Measurements from ENCODE around the gene AKAP1. TPM values are rescaled to one million over a fixed set of nuclear protein-coding genes. Genes with fewer than 3 reads are reported as not detected.

The AKAP1 gene
- total RNA-seq, 5 donors from 2014 or later (not counting 1 experiment from before 2014, with no cell fraction given): 28.9 to 42.5 (median 35.6) TPM

GRCh38 chr17:57135026-57135788 lies 50.2 kb downstream of the AKAP1 start:
- peaks cover 3% of the 10 kb centered on the region in 2 donors for H3K27me3 Mint-ChIP-seq
- ChIA-PET POLR2A (no interaction called here), CTCF (interaction anchor here in 1 of 2 donors (0.6 kb wide), 1 partner anchor 559 kb away, joined by 3 read pairs; no protein-coding TSS in a partner anchor)
- WGBS (ENCODE audit: insufficient coverage): 91% methylated on average over 12 of the region's 13 CpGs
- peaks cover 10 to 16% (median 14%) of the 10 kb centered on the region in 3 donors for H3K4me1 Mint-ChIP-seq
- H3K27ac ChIP-seq (ENCODE audit: low read length): no peak overlapping the region
- peaks cover 4 to 12% of the 10 kb centered on the region in 2 experiments for H3K4me1 ChIP-seq (ENCODE audit: control insufficient read depth in 1 of 2, extremely low read depth in 1 of 2, insufficient read depth in 2 of 2, low read length in 2 of 2)
- no peaks in the 10 kb centered on the region for H3K36me3 Mint-ChIP-seq
- no peaks in the 10 kb centered on the region for H3K9me3 Mint-ChIP-seq
- no peak overlapping the region for H3K27ac Mint-ChIP-seq
- no peaks in the 10 kb centered on the region for H3K9me3 ChIP-seq
- H3K4me3 Mint-ChIP-seq: no peak overlapping the region
- DNase-seq (no peak), ATAC-seq (replicated peaks in 1 of 4) (no peak)
- peaks cover 0 to 14% of the 10 kb centered on the region in 2 experiments for H3K27me3 ChIP-seq (replicated peaks in 1 of 2; ENCODE audit: control insufficient read depth in 2 of 2, extremely low read depth in 1 of 2, insufficient read depth in 2 of 2, low read length in 1 of 2)
- H3K36me3 ChIP-seq (ENCODE audit: control insufficient read depth in 2 of 2, extremely low read depth in 1 of 2, insufficient read depth in 1 of 2, low read length in 1 of 2): no peaks in the 10 kb centered on the region
- H3K4me3 ChIP-seq (ENCODE audit: control insufficient read depth in 1 of 2, extremely low read depth in 1 of 2, low read length in 1 of 2): no peak overlapping the region

GRCh38 chr17:57135789-57136291 lies 50.8 kb downstream of the AKAP1 start:
- no peak overlapping the region for H3K27ac ChIP-seq (ENCODE audit: low read length)
- Mint-ChIP-seq H3K4me3 (no peak overlapping the region), H3K36me3 (no peaks in the 10 kb centered on the region), H3K27ac (no peak overlapping the region), H3K27me3 (peaks cover 2 to 3% of the 10 kb centered on the region in 2 donors), H3K9me3 (no peaks in the 10 kb centered on the region), H3K4me1 (peaks cover 10 to 15% (median 14%) of the 10 kb centered on the region in 3 donors)
- no peak for ATAC-seq (replicated peaks in 1 of 4)
- 26% methylated on average over 13 of the region's 21 CpGs for WGBS (ENCODE audit: insufficient coverage)
- ChIA-PET POLR2A (no interaction called here), CTCF (interaction anchor here in 1 of 2 donors (0.6 kb wide), 1 partner anchor 558 kb away, joined by 3 read pairs; no protein-coding TSS in a partner anchor)
- no peaks in the 10 kb centered on the region for H3K36me3 ChIP-seq (ENCODE audit: control insufficient read depth in 2 of 2, extremely low read depth in 1 of 2, insufficient read depth in 1 of 2, low read length in 1 of 2)
- H3K9me3 ChIP-seq: no peaks in the 10 kb centered on the region
- no peak for DNase-seq
- H3K4me3 ChIP-seq (ENCODE audit: control insufficient read depth in 1 of 2, extremely low read depth in 1 of 2, low read length in 1 of 2): no peak overlapping the region
- H3K27me3 ChIP-seq (replicated peaks in 1 of 2; ENCODE audit: control insufficient read depth in 2 of 2, extremely low read depth in 1 of 2, insufficient read depth in 2 of 2, low read length in 1 of 2): peaks cover 0 to 14% of the 10 kb centered on the region in 2 experiments
- peaks cover 4 to 12% of the 10 kb centered on the region in 2 experiments for H3K4me1 ChIP-seq (ENCODE audit: control insufficient read depth in 1 of 2, extremely low read depth in 1 of 2, insufficient read depth in 2 of 2, low read length in 2 of 2)

GRCh38 chr17:57136355-57136754 lies 51.3 kb downstream of the AKAP1 start:
- H3K4me1 Mint-ChIP-seq: peaks cover 6 to 14% (median 11%) of the 10 kb centered on the region in 3 donors
- peaks cover 2 to 3% of the 10 kb centered on the region in 2 donors for H3K27me3 Mint-ChIP-seq
- no peak overlapping the region for H3K27ac Mint-ChIP-seq

GRCh38 chr17:57138030-57138911 lies 53.2 kb downstream of the AKAP1 start:
- ATAC-seq (replicated peaks in 1 of 4) (no peak), DNase-seq (no peak)
- WGBS (ENCODE audit: insufficient coverage): 83% methylated on average over 9 of the region's 17 CpGs
- ChIA-PET CTCF (no interaction called here), POLR2A (no interaction called here)
- no peaks in the 10 kb centered on the region for H3K36me3 ChIP-seq (ENCODE audit: control insufficient read depth in 2 of 2, extremely low read depth in 1 of 2, insufficient read depth in 1 of 2, low read length in 1 of 2)
- H3K4me1 ChIP-seq (ENCODE audit: control insufficient read depth in 1 of 2, extremely low read depth in 1 of 2, insufficient read depth in 2 of 2, low read length in 2 of 2): peaks cover 4 to 9% of the 10 kb centered on the region in 2 experiments
- no peaks in the 10 kb centered on the region for H3K9me3 ChIP-seq
- peaks cover 0 to 17% of the 10 kb centered on the region in 2 experiments for H3K27me3 ChIP-seq (replicated peaks in 1 of 2; ENCODE audit: control insufficient read depth in 2 of 2, extremely low read depth in 1 of 2, insufficient read depth in 2 of 2, low read length in 1 of 2)
- Mint-ChIP-seq H3K9me3 (no peaks in the 10 kb centered on the region), H3K4me1 (peaks cover 6 to 14% (median 11%) of the 10 kb centered on the region in 3 donors), H3K27me3 (peaks cover 3% of the 10 kb centered on the region in 2 donors), H3K36me3 (no peaks in the 10 kb centered on the region), H3K4me3 (no peak overlapping the region), H3K27ac (no peak overlapping the region)
- no peak overlapping the region for H3K4me3 ChIP-seq (ENCODE audit: control insufficient read depth in 1 of 2, extremely low read depth in 1 of 2, low read length in 1 of 2)
- H3K27ac ChIP-seq (ENCODE audit: low read length): no peak overlapping the region

More at GRCh38 chr17:57136355-57136754, 51.3 kb downstream of the AKAP1 start:
- CTCF ChIA-PET: no interaction called here
- no peaks in the 10 kb centered on the region for H3K9me3 ChIP-seq
- peak overlapping the region in 1 of 3 donors; percentile 7 for H3K4me3 Mint-ChIP-seq
- H3K27me3 ChIP-seq (replicated peaks in 1 of 2; ENCODE audit: control insufficient read depth in 2 of 2, extremely low read depth in 1 of 2, insufficient read depth in 2 of 2, low read length in 1 of 2): peaks cover 0 to 15% of the 10 kb centered on the region in 2 experiments
- H3K36me3 ChIP-seq (ENCODE audit: control insufficient read depth in 2 of 2, extremely low read depth in 1 of 2, insufficient read depth in 1 of 2, low read length in 1 of 2): no peaks in the 10 kb centered on the region
- 60% methylated on average over 13 of the region's 13 CpGs for WGBS (ENCODE audit: insufficient coverage)
- H3K27ac ChIP-seq (ENCODE audit: low read length): no peak overlapping the region
- ATAC-seq (replicated peaks in 1 of 4) (no peak), DNase-seq (no peak)
- H3K9me3 Mint-ChIP-seq: no peaks in the 10 kb centered on the region
- H3K36me3 Mint-ChIP-seq: no peaks in the 10 kb centered on the region
- H3K4me1 ChIP-seq (ENCODE audit: control insufficient read depth in 1 of 2, extremely low read depth in 1 of 2, insufficient read depth in 2 of 2, low read length in 2 of 2): peaks cover 4 to 9% of the 10 kb centered on the region in 2 experiments
- POLR2A ChIA-PET: no interaction called here
- H3K4me3 ChIP-seq (ENCODE audit: control insufficient read depth in 1 of 2, extremely low read depth in 1 of 2, low read length in 1 of 2): no peak overlapping the region

GRCh38 chr17:57138956-57139576 lies 54.0 kb downstream of the AKAP1 start:
- Mint-ChIP-seq H3K27ac (no peak overlapping the region), H3K36me3 (no peaks in the 10 kb centered on the region), H3K4me1 (peaks cover 6 to 14% (median 11%) of the 10 kb centered on the region in 3 donors)

GRCh38 chr17:57140316-57140715 lies 55.3 kb downstream of the AKAP1 start:
- Mint-ChIP-seq H3K9me3 (no peaks in the 10 kb centered on the region), H3K4me3 (no peak overlapping the region), H3K27ac (no peak overlapping the region), H3K27me3 (peaks cover 3 to 5% of the 10 kb centered on the region in 2 donors), H3K36me3 (no peaks in the 10 kb centered on the region), H3K4me1 (peaks cover 6 to 13% (median 11%) of the 10 kb centered on the region in 3 donors)
- peaks cover 4 to 9% of the 10 kb centered on the region in 2 experiments for H3K4me1 ChIP-seq (ENCODE audit: control insufficient read depth in 1 of 2, extremely low read depth in 1 of 2, insufficient read depth in 2 of 2, low read length in 2 of 2)
- WGBS (ENCODE audit: insufficient coverage): 88% methylated on average over 7 of the region's 8 CpGs
- H3K27ac ChIP-seq (ENCODE audit: low read length): no peak overlapping the region
- ChIA-PET CTCF (no interaction called here), POLR2A (no interaction called here)
- ATAC-seq (replicated peaks in 1 of 4) (no peak), DNase-seq (no peak)
- no peak overlapping the region for H3K4me3 ChIP-seq (ENCODE audit: control insufficient read depth in 1 of 2, extremely low read depth in 1 of 2, low read length in 1 of 2)
- no peaks in the 10 kb centered on the region for H3K36me3 ChIP-seq (ENCODE audit: control insufficient read depth in 2 of 2, extremely low read depth in 1 of 2, insufficient read depth in 1 of 2, low read length in 1 of 2)
- H3K27me3 ChIP-seq (replicated peaks in 1 of 2; ENCODE audit: control insufficient read depth in 2 of 2, extremely low read depth in 1 of 2, insufficient read depth in 2 of 2, low read length in 1 of 2): peaks cover 0 to 19% of the 10 kb centered on the region in 2 experiments
- no peaks in the 10 kb centered on the region for H3K9me3 ChIP-seq

More at GRCh38 chr17:57138956-57139576, 54.0 kb downstream of the AKAP1 start:
- H3K36me3 ChIP-seq (ENCODE audit: control insufficient read depth in 2 of 2, extremely low read depth in 1 of 2, insufficient read depth in 1 of 2, low read length in 1 of 2): no peaks in the 10 kb centered on the region
- H3K9me3 ChIP-seq: no peaks in the 10 kb centered on the region
- Mint-ChIP-seq H3K27me3 (peaks cover 3 to 5% of the 10 kb centered on the region in 2 donors), H3K4me3 (no peak overlapping the region), H3K9me3 (no peaks in the 10 kb centered on the region)
- no peak overlapping the region for H3K4me3 ChIP-seq (ENCODE audit: control insufficient read depth in 1 of 2, extremely low read depth in 1 of 2, low read length in 1 of 2)
- WGBS (ENCODE audit: insufficient coverage): 43% methylated on average over 1 of the region's 6 CpGs
- H3K4me1 ChIP-seq (ENCODE audit: control insufficient read depth in 1 of 2, extremely low read depth in 1 of 2, insufficient read depth in 2 of 2, low read length in 2 of 2): peaks cover 4 to 9% of the 10 kb centered on the region in 2 experiments
- DNase-seq (no peak), ATAC-seq (replicated peaks in 1 of 4) (no peak)
- CTCF ChIA-PET: no interaction called here
- H3K27ac ChIP-seq (ENCODE audit: low read length): no peak overlapping the region
- H3K27me3 ChIP-seq (replicated peaks in 1 of 2; ENCODE audit: control insufficient read depth in 2 of 2, extremely low read depth in 1 of 2, insufficient read depth in 2 of 2, low read length in 1 of 2): peaks cover 0 to 17% of the 10 kb centered on the region in 2 experiments
- POLR2A ChIA-PET: no interaction called here
